IMR-90 (cell line): ENCODE data around the gene HSD17B8. TPM values are rescaled to one million over a fixed set of nuclear protein-coding genes. Genes with fewer than 3 reads are reported as not detected.

Experiments used
- ATAC-seq: fragments of 200-7000 bp; cut with Tn5 transposase; 2 replicates; pipeline ENCODE4 v1.9.1; 2020; ENCODE audit warnings: low read depth, mild to moderate bottlenecking, moderate library complexity
- BruUV-seq: library from RNA; stranded (reverse); fragments of 400-500 nt; replicated peaks from 2 replicates; lab custom pipeline; 2021; lab: Mats Ljungman, UMichigan
- CTCF ChIA-PET: fragments of 300-600 bp; formaldehyde crosslinking; extraction: SDS; loops from one replicate; lab custom pipeline; 2021; ENCODE audit warnings: antibody characterized with exemption; lab: Yijun Ruan, JAX
- POLR2A ChIA-PET: fragments of 300-600 bp; sonication (Branson Sonifier 250); formaldehyde crosslinking; loops from one replicate; lab custom pipeline; 2022; ENCODE audit warnings: antibody characterized with exemption; ENCODE audit not compliant: unreplicated experiment; lab: Charles Lee
- DNase-seq: peaks from one replicate; pipeline ENCODE4 v3.0.0; 2013
- H2AFZ ChIP-seq: replicated peaks from 2 replicates; pipeline ENCODE3; 2013; ENCODE audit warnings: low read length, mild to moderate bottlenecking; ENCODE audit not compliant: poor library complexity
- H2AK5ac ChIP-seq: 2 replicates; pipeline ENCODE4 v1.6.1; 2013; ENCODE audit warnings: low read depth, low read length, inconsistent platforms
- H2AK9ac ChIP-seq: replicated peaks from 2 replicates; pipeline ENCODE3; 2013; ENCODE audit warnings: mild to moderate bottlenecking, low read depth, low read length, moderate library complexity; ENCODE audit not compliant: poor library complexity
- H2BK120ac ChIP-seq: 2 replicates; pipeline ENCODE4 v1.6.1; 2013; ENCODE audit warnings: low read depth, low read length, inconsistent platforms
- H2BK15ac ChIP-seq: 3 replicates; pipeline ENCODE4 v1.6.1; 2013; ENCODE audit warnings: low read depth, low read length, inconsistent platforms
- H2BK20ac ChIP-seq: 2 replicates; pipeline ENCODE4 v1.6.1; 2013; ENCODE audit warnings: low read depth, mild to moderate bottlenecking, inconsistent platforms, low read length, moderate library complexity
- H2BK5ac ChIP-seq: 2 replicates; pipeline ENCODE4 v1.6.1; 2013; ENCODE audit warnings: mild to moderate bottlenecking, low read depth, low read length, inconsistent platforms; ENCODE audit not compliant: poor library complexity, severe bottlenecking
- H3K14ac ChIP-seq: replicated peaks from 2 replicates; pipeline ENCODE4 v1.6.1; 2013; ENCODE audit warnings: low read depth, low read length, inconsistent platforms
- H3K18ac ChIP-seq: 2 replicates; pipeline ENCODE4 v1.6.1; 2013; ENCODE audit warnings: low read depth, low read length, control low read depth
- H3K23ac ChIP-seq: 2 replicates; pipeline ENCODE4 v1.6.1; 2013; ENCODE audit warnings: low read depth, low read length, inconsistent platforms
- H3K27ac ChIP-seq: 2 replicates; pipeline ENCODE4 v1.5.1; 2013; ENCODE audit warnings: mild to moderate bottlenecking, control low read depth, low read length; ENCODE audit not compliant: insufficient read depth
- H3K27me3 ChIP-seq: 2 replicates; pipeline ENCODE4 v1.6.1; 2013; ENCODE audit warnings: low read length; ENCODE audit not compliant: control insufficient read depth, insufficient read depth
- H3K36me3 ChIP-seq: 2 replicates; pipeline ENCODE4 v1.6.1; 2013; ENCODE audit warnings: low read length, mixed read lengths; ENCODE audit not compliant: control insufficient read depth, insufficient read depth
- H3K4ac ChIP-seq: 2 replicates; pipeline ENCODE4 v1.6.1; 2013; ENCODE audit warnings: low read depth, low read length, inconsistent platforms
- H3K4me1 ChIP-seq: 2 replicates; pipeline ENCODE4 v1.6.1; 2013; ENCODE audit warnings: low read length, mixed read lengths; ENCODE audit not compliant: control insufficient read depth, insufficient read depth
- H3K4me2 ChIP-seq: 2 replicates; pipeline ENCODE4 v1.6.1; 2013; ENCODE audit warnings: low read depth, mild to moderate bottlenecking, control low read depth, low read length, moderate library complexity
- H3K4me3 ChIP-seq: 2 replicates; pipeline ENCODE4 v1.5.1; 2013; ENCODE audit warnings: low read depth, mild to moderate bottlenecking, control low read depth, low read length, moderate library complexity; ENCODE audit not compliant: insufficient read depth
- H3K56ac ChIP-seq: 2 replicates; pipeline ENCODE4 v1.6.1; 2013; ENCODE audit warnings: low read length, inconsistent platforms; ENCODE audit not compliant: insufficient read depth; ENCODE audit errors: extremely low read depth
- H3K79me1 ChIP-seq, 2 experiments: 2 replicates each; pipeline ENCODE4 v1.6.1; 2013; ENCODE audit warnings: low read length in 2 of 2, inconsistent platforms in 1 of 2, low read depth in 1 of 2
- H3K9ac ChIP-seq: 2 replicates; pipeline ENCODE4 v1.6.1; 2013; ENCODE audit warnings: low read depth, low read length, control low read depth
- H3K9me1 ChIP-seq: 2 replicates; pipeline ENCODE4 v1.6.1; 2013; ENCODE audit warnings: low read length, inconsistent platforms; ENCODE audit not compliant: insufficient read depth
- H3K9me3 ChIP-seq: 2 replicates; pipeline ENCODE4 v1.6.1; 2013; ENCODE audit warnings: low read length; ENCODE audit not compliant: control insufficient read depth, insufficient read depth
- H4K20me1 ChIP-seq: 2 replicates; pipeline ENCODE4 v1.6.1; 2013; ENCODE audit warnings: low read length, inconsistent platforms; ENCODE audit not compliant: insufficient read depth
- H4K5ac ChIP-seq: 2 replicates; pipeline ENCODE4 v1.6.1; 2013; ENCODE audit warnings: mild to moderate bottlenecking, low read depth, low read length, control low read depth
- H4K8ac ChIP-seq, 2 experiments: 2 replicates each; pipeline ENCODE4 v1.6.1; 2013; ENCODE audit warnings: low read depth in 2 of 2, low read length in 2 of 2, control low read depth in 1 of 2, inconsistent platforms in 1 of 2
- H4K91ac ChIP-seq: 2 replicates; pipeline ENCODE4 v1.6.1; 2013; ENCODE audit warnings: low read depth, low read length, inconsistent platforms; ENCODE audit not compliant: insufficient read depth
- CEBPB ChIP-seq: IDR thresholded peaks from 2 replicates; pipeline ENCODE4 v1.6.1; 2012; ENCODE audit warnings: low read depth, low read length, improper control_type of control experiment
- CHD1 ChIP-seq: IDR thresholded peaks from 2 replicates; pipeline ENCODE4 v1.6.1; 2012; ENCODE audit warnings: low read depth, low read length, improper control_type of control experiment
- FOS ChIP-seq: fragments of 150-350 bp; IDR thresholded peaks from 2 replicates; pipeline ENCODE4 v1.6.1; 2016; ENCODE audit warnings: low read depth, low read length
- MAZ ChIP-seq: IDR thresholded peaks from 2 replicates; pipeline ENCODE4 v1.6.1; 2012; ENCODE audit warnings: low read depth, mild to moderate bottlenecking, low read length, improper control_type of control experiment, moderate library complexity, borderline replicate concordance
- POLR2A ChIP-seq: IDR thresholded peaks from 2 replicates; pipeline ENCODE4 v1.6.1; 2012; ENCODE audit warnings: mild to moderate bottlenecking, low read depth, low read length
- RAD21 ChIP-seq: IDR thresholded peaks from 2 replicates; pipeline ENCODE4 v1.6.1; 2012; ENCODE audit warnings: low read length, improper control_type of control experiment
- WGBS, 2 experiments: methylation state at CpG; one replicate each; pipeline versions ENCODE4 v1.1.5 to v1.1.7; 2013; ENCODE audit warnings: missing lambda C conversion rate in 2 of 2; ENCODE audit not compliant: insufficient read length in 1 of 2; ENCODE audit errors: extremely low coverage in 2 of 2; 5-methylcytosine and 5-hydroxymethylcytosine counted together
- dilution Hi-C: fragments of 300-500 bp; cut with HindIII; formaldehyde crosslinking; loops from one replicate; pipeline ENCODE4 v1.14.3; 2018; ENCODE audit warnings: low sequenced_read_pairs; ENCODE audit not compliant: unreplicated experiment
- in situ Hi-C: fragments of 300-500 bp; cut with MboI; formaldehyde crosslinking; loops from 3 replicates; pipeline ENCODE4 v1.14.3; 2019; ENCODE audit warnings: low sequenced_read_pairs, inconsistent platforms, mixed read lengths
- intact Hi-C: fragments of 100-400 bp; cut with micrococcal nuclease; formaldehyde crosslinking; loops from 2 replicates; pipeline ENCODE4 v1.10.0; 2022
- polyA plus RNA-seq, 3 experiments: library from polyadenylated mRNA; depleted of rRNA; stranded (reverse); fragments of >200 nt; gene quantifications; 2 replicates each; pipeline ENCODE4 v1.2.3, GENCODE V29; 2012; ENCODE audit warnings: low replicate concordance in 1 of 3
- total RNA-seq: library from RNA; depleted of rRNA; stranded (reverse); fragments of >200 nt; gene quantifications from 2 replicates; pipeline ENCODE4 v1.2.3, GENCODE V29; 2012

HSD17B8 gene
- total and polyA plus RNA-seq, 2 of the 4 experiments (the other 2 are of a cell fraction): 1.6 to 4.3 TPM

DNA sequence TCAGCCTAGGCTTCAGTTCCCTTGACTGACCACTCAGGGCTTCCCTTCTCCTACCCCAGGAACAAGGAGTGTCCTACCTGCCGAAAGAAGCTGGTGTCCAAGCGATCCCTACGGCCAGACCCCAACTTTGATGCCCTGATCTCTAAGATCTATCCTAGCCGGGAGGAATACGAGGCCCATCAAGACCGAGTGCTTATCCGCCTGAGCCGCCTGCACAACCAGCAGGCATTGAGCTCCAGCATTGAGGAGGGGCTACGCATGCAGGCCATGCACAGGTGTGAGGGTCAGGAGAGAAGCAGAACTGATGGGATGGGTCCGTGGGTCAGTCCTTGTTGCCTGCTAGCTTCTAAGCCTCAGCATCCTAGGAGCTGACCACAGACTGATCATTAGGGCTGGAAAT lies 5.4 kb downstream of the HSD17B8 start:
- POLR2A ChIA-PET: no interaction called here
- intact Hi-C loops: loop anchor here (2.0 kb wide), 1 partner anchor 201 kb away; the partner anchor contains the start of gene PHF1
- no TSS peak for BruUV-seq

More for the DNA sequence above, 5.4 kb downstream of the HSD17B8 start:
- DNase-seq (no peak), ATAC-seq (no peak)
- TF ChIP-seq RAD21 (no peak), FOS (no peak), CHD1 (no peak), MAZ (no peak), CEBPB (no peak), POLR2A (no peak)
- no peak overlapping the region for H2AK5ac ChIP-seq
- H3K27ac ChIP-seq: no peak overlapping the region
- H3K79me1 ChIP-seq: peaks cover 7 to 46% of the 10 kb centered on the region in 2 experiments
- no peak overlapping the region for H4K91ac ChIP-seq
- no peak overlapping the region for H3K56ac ChIP-seq
- no peak overlapping the region for H3K9ac ChIP-seq
- CTCF ChIA-PET: no interaction called here
- no peak overlapping the region for H2BK15ac ChIP-seq
- H3K23ac ChIP-seq: no peak overlapping the region
- no peak overlapping the region for H3K18ac ChIP-seq
- WGBS, 2 experiments: 93% methylated on average over 2 of the region's 10 CpGs; no CpG with 5 or more reads in 1 of the 2 experiments
- peaks cover 23% of the 10 kb centered on the region for H3K4me1 ChIP-seq
- no peak overlapping the region for H2BK120ac ChIP-seq
- no peak overlapping the region for H2BK20ac ChIP-seq
- H4K5ac ChIP-seq: no peak overlapping the region
- H3K4me2 ChIP-seq: no peak overlapping the region
- H2AFZ ChIP-seq: no peak overlapping the region
- in situ Hi-C loops (no loop called here), dilution Hi-C loops (no loop called here)
- peaks cover 9% of the 10 kb centered on the region for H3K27me3 ChIP-seq
- H3K9me3 ChIP-seq: no peaks in the 10 kb centered on the region
- no peak overlapping the region for H3K4ac ChIP-seq
- no peak overlapping the region for H3K4me3 ChIP-seq
- H4K8ac ChIP-seq: no peak overlapping the region
- peaks cover 20% of the 10 kb centered on the region for H3K36me3 ChIP-seq
- no peak overlapping the region for H3K14ac ChIP-seq
- H3K9me1 ChIP-seq: peaks cover 16% of the 10 kb centered on the region
- H2AK9ac ChIP-seq: no peak overlapping the region
- no peak overlapping the region for H2BK5ac ChIP-seq
- H4K20me1 ChIP-seq: no peaks in the 10 kb centered on the region
